Dedifferentiated amniotic fluid mesenchymal stem cell (primary cell): Measurements from ENCODE around the gene TEDC2.

Source experiments
- DNase-seq: peaks from one replicate; pipeline ENCODE4 v3.0.0-alpha.2; 2016; ENCODE audit errors: extremely low spot score

TEDC2 gene, protein sequence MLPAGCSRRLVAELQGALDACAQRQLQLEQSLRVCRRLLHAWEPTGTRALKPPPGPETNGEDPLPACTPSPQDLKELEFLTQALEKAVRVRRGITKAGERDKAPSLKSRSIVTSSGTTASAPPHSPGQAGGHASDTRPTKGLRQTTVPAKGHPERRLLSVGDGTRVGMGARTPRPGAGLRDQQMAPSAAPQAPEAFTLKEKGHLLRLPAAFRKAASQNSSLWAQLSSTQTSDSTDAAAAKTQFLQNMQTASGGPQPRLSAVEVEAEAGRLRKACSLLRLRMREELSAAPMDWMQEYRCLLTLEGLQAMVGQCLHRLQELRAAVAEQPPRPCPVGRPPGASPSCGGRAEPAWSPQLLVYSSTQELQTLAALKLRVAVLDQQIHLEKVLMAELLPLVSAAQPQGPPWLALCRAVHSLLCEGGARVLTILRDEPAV

DNA sequence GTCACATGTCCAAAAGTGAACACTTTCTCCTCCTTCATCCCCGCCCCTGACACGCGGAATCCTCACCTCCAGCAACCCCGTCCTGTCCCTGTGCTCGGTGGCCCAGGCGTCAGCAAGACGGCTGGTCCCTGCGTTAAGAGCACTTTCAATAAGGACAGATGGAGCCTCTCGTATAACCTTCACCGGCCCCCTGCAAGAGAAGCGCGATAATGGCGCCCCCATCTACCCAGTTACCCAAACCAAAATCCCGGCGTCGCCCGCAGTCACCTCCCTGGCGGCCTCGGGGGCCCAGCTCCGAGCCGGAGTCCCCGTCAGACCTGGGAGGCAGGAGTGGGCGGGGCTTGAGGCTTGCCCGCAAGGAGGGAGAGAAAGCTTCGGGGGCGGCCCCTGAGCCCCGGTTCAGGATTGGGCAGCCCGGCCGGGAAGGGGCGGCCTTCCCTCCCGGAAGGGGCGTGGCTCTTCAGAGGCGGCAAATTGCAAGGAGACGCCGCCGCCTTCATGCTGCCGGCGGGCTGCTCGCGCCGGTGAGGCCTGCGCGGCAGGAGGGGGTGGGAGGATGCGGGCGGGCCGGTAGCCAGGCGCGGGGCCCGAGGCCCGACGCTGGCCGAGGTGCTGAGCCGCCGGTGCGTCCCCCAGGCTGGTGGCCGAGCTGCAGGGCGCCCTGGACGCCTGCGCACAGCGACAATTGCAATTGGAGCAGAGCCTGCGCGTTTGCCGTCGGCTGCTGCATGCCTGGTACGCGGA, at the start of gene TEDC2:
TEDC2 (plus strand) TSS at position 463 of the 744 bp plus-strand sequence; CDS start at position 499, 36 bp downstream.
- peak; percentile 90 for DNase-seq

DNA sequence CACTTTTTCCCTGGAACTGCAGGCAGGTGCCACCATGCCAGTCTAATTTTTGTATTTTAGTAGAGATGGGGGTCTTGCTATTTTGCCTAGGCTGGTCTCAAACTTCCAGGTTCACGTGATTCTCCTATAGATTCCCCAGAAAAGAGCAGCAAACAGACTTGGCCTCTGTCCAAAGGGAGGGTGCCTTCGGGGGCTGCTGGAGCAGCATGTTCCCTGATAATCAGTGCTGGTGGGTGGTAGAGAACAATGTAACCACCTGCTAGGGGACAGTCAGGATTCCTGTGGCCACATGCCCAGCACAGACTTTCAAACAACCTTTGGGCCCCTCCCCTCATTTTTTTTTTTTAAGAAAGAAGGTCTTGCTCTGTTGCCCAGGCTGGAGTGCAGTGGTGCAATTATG, 44.8 kb upstream of the TEDC2 start:
- no peak for DNase-seq

DNA sequence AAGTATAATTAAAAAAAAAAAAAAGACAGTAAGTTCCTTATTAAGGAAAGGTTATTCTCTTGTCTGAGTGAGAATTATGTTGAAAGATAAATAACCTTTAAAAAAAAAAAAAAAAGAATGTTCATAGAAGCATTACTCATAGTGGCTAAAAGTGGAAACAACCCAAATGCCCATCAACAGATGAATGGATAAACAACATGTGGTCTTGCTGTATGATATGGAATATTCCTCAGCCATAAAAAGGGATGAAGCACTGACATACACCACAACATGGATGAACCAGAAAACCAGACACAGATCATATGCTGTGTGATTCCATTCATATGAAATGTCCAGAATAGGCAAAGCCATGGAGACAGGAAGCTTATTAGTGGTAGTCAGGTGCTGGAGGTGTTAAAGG, 39.9 kb upstream of the TEDC2 start:
- DNase-seq, result no peak

DNA sequence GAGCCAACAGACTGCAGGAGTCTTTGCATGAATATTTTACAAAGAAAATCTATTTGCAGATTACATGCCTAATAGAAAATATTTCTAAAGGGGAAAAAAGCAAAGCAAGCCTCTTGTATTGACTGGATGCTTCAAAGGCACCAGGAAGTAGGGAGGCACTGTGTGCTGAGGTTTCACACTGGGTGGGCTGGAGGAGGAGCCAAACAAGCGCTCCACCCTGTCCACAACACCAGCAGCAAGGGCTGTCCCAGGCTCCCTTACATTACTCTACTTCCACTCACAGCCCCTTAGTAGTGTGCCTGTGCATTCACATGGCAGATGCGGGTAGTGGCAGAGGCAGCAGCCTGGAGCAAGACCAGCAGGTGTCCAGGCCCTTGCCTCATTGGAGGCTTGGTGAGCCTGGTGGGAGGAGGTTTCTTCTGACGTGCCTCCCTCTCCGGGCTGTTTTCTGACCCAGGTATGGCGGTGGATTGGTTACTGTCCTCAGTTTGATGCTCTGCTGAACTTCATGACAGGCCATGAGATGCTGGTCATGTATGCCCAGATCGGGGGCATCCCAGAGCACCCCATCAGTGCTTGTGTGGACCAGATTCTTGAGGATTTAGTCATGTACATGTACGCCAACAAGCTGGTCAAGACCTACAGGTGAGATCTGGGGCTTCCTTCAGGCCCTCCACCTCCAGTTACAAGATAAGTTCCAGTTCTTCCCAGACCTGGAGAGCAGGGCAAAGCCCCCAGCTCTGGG, 37.6 kb upstream of the TEDC2 start:
- no peak for DNase-seq

DNA sequence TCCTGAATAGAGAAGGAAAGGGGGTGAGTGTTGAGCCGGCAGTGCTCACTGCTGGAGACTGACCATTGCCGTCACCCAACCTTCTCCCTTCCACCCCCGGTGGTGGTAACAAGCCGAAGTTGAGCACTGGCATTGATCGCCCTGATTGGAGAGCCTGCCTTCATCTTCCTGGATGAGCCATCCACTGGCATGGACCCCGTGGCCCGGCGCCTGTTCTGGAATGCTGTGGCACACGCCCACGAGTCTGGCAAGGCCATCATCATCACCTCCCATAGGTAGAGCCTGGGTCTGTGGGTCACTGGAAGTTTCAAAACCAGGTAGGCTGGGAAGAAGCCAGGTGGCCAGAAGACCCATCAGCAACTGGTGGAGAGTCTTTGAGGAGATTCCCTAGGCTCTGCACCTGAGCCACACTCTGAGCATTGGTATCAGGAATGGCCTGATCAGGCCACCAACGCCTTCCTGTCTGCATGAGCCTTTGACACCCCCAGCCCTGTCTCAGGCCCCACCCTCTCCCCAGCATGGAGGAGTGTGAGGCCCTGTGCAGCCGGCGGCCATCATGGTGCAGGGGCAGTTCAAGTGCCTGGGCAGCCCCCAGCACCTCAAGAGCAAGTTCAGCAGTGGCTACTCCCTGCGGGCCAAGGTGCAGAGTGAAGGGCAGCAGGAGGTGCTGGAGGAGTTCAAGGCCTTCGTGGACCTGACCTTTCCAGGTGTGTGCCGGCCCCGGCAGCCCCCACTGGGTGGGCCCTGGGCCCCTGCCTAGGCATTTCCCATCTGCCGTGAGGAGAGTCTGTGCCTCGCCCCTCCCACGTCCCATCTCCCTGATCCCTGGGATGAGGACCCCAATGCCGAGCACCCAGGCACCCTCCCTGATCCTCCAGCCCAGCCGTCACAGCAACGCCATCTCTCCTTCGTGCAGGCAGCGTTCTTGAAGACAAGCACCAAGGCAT, 35.6 kb upstream of the TEDC2 start:
- no peak for DNase-seq

DNA sequence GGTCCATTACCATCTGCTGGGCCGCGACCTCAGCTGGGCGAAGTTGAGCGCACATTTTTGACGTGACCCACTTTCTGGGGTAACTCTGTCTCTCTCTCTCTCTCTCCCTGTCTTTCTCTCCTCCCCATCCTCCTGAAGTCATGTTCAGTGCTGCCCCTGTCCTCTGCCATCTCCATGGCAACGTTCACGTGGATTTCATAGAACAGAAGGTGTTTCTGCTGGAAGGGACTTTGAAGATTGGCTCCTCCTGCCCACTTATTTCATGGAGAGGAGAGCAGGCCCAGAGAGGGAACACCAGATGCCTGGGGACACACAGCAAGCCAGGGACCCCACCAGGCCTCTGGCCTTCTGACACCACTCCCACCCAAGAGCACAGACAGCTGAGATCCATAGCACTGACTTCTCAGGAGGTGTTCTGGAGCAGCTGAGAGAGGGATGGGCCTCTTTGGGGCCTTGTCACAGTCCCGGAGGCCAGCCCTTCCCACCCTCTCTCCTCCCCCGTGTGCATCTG, 34.8 kb upstream of the TEDC2 start:
- no peak for DNase-seq

DNA sequence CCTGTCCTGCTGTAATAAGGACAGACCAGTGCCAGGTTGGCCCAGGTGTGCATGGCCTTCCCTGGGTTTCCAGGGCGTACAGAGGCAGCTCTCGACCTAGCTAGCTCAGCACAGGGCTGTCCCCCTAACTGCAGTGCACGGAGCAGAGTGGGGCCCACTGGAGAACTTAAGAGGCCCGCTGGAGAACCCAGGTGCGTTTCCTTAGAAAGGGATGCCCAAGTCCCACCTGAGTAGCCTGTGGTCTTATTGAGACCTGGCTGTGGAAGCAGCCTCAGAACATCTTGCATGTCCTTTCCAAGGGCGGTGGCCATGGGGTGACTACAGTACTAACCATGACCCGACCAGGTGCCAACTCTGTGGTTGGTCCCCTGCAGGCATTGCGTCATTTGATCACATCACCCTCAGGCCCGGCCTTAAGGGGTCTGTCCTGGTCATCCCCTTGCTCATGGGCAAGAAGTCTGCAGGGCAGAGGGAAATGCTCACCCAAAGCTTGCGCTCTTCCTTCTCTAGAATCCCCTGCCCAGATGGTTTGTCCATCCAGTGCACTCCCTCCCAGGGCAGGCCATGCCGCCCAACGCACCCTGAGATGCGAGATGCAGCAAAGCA, 34.0 kb upstream of the TEDC2 start:
- DNase-seq, result no peak

DNA sequence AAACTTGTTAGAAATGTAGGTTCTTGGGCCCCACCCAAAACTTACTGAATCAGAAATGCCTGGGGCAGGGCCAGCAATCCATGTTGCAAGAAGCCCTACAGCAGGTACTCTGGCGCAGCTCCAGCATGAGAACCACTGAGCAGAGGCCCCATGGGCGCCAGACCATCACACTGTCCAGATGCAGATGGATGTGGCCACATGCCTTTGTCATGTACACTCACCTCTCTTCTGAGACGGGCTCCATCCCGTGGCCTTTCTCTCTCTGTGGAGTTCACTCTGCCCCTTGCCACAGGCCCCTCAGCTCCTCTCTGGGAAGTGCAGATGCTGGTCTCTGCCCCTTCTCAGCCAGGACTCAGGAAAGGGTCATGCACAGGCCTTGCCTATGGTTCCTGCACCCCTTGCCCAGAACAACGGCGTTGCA, 33.0 kb upstream of the TEDC2 start:
- no peak for DNase-seq

DNA sequence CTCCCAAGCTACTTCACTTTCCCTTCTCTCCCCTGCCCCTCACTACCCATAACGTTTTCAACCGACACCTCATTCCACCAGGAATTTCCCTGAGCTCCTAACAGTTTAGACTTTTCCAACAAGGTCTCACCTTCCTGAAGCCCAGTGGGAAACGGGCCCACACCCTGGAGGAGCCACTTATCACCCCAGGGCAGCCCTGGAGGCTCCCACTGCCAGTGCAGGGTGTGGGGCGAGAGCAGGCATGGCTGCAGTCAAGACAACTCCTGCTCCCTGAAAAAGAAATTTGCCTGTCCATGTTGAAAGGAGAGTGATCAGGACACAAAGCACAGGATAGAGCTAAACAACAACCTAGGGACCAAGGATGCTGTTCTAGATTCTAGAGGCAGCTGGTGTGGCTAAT, 32.4 kb upstream of the TEDC2 start:
- DNase-seq, result no peak

DNA sequence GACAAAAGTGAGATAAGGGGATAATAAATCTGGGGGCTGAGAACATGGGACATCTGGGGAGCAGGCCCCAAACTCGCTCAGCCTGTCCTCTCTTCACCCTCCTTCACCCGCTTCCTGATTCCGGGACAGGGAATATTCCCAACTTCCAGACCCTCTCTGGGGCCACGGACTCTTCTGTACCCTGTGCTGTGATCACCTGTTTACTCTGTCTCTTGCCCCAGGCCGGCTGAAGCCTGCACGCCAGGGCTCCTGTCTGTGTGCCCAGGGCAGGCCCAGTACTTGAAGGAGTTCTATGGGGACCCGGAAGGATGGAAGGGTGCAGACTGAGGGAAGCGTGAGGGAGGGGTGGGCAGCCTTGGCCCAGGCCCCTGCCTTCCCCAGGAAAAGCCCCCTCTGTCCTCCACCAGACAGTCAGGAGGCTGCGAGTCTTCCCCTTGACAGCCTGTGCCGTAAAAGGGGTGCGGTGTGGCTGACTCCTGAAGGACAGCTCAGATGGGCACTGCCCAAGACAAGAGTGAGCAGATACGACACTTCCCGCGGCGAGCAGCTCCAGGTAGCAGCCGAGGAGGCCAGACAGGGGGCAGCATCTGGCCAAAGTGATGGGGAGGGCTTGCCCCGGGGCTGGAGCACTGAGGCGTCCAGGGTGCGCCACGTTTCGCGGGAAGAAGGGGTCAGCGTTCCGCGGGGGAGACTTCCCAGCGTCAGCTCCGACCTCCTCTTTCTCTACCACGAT, 31.7 kb upstream of the TEDC2 start:
- no peak for DNase-seq

DNA sequence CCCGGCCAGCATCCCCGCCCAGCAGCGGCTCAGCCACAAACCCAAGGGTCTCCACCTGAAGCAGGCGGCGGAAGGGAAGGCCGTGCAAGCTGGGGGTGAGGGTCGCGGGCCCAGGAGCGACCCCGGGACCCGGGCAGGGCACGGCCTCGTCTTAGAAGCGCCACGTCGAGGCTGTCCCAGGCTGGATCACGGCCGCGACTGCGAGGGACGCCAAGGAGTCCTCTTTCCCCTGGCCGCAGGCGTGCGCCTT, 31.2 kb upstream of the TEDC2 start:
- DNase-seq, result no peak

DNA sequence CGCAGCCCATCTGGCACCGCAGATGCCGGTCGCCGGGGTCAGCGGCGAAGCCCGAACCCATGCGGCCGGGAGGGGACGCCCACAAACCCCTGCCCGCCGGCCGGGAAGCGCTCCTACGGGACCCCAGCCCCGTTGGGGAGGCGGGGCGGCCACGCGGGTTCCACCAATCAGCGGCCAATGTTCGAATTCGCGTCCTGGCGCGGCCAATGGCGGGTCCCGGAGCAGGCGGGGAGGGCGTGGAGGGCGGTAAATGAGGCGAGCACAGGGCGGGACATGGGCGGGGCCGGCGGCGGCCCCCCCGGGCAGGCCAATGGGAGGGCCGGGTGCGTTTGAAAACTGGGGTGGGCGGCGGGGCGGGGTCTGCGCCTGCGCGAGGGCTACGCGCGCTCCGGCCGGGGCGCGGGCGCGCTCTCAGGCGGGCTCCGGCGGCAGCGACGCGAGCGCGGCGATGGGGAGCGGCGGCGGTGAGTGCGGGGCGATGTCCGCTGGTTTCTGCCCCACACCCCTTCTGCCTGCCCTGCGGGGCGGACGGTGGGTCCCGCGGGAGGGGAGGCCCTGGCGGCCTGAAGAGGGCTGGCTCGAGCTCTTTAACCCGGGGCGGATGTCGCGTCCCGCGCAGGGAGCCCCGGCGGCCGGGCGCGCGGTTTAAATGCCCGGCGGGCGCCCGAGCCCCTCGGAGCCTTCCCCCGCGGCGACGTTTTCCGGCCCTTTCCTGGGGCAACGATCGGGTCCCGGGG, 30.7 kb upstream of the TEDC2 start, which contains the start of gene CCNF:
CCNF (plus strand) TSS at position 414 of the 737 bp plus-strand sequence; CDS start at position 449, 35 bp downstream.
- DNase-seq, result peak; percentile 94

DNA sequence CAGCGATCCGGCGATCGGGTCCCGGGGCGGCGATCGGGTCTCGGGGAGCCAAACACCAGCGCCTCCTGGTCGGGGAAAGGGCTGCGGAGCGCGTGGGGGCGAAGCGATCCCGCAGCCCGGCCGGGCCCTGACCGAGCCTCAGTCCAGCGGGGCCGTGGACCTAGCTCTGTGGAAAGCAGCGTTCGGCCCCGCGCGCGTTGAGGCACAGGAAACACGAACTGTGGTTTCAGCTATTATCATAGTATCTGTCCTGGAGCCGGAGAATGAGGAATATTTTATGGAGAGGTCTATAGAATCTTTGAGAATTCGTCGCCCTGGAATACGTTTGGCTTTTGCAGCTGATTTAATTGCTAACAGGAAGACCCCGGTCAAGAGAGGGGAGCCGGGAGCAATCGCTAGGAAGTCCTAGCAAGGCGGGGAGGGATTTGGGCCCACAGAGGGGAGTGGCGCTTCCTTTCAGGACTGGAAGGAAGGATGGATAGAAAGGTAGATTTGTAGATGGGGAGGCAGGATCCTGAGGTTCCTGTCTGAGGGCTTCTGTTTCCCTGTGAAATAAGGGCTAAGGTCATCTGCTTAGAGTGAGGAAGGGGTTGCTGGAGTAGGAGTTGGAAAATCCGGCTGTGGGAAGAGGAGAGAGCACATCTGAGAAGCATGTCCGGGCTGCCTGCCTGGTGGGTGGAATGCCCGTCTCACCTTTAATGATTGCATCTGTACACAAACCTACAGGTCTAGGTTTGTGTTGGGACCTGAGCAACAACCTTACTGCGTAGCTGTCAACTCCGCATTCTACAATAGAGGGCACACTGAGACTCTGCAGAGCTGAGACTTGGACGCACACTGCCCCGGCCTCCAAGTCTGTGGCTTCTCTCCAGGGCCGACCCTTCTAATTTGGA, 29.9 kb upstream of the TEDC2 start:
- no peak for DNase-seq

DNA sequence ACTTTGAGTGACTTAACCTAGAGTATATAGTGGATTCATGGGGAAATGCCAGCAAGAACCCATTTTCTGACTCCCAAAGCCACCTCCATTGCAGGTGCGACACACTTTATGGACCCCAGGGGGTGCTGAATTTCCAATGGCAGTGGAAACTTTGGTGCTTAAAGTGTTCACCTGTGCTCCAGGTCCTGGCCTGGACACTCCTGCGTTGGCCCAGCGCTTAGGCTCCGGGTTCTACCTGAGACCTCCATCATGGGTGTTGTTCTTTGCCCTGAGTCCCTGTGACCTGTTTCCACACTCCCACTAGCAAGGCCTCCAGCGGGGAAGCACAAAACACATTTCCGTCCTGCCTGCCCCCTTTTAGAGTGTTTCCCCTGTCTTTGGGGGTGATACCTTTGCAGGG, 27.6 kb upstream of the TEDC2 start:
- DNase-seq, result no peak

DNA sequence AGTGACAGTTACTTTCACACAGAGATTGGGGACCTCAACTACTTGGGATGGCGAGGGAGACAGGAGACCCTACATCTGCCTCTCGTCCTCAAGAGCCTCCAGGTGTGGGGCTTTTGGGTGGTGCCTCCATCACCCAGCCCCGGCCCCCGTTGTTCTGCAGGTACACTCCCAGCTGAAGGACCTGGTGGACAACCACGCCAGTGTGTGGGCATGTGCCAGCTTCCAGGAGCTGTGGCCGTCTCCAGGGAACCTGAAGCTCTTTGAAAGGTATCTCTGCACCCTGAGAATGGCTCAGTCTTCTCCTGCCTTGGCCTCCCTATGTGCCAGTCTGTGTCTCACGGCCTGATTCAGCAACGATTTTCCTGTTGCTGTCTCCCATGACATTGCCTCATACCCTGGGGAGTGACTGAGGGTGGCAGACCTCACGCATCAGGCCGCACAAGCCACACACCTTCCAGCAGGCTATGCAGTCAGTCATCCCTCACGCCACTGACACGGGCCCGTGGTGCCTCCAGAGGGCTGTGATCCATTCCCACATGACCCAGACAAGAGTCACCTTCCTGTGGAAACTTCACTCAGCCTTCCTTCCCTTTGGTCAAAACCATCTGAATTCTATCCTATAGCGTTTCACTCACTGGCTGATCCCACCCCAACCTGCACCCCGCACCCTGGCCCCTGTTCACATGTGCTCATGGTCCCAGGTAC, 27.0 kb upstream of the TEDC2 start:
- DNase-seq, result no peak

DNA sequence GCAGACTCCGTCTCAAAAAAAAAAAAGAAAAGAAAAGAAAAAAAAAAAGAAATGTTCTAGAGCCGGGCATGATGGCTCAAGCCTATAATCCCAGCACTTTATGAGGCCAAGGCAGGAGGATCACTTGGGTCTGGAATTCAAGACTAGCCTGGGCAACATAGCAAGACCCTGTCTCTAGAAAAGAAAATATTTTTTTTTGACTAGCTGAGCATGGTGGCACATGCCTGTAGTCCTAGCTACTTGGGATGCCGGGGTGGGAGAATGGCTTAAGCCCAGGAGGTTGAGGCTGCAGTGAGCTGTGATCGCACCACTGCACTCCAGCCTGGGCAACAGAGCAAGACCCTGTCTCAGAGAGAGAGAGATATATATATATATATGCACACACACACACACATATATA, 24.7 kb upstream of the TEDC2 start:
- DNase-seq, result peak; percentile 3

DNA sequence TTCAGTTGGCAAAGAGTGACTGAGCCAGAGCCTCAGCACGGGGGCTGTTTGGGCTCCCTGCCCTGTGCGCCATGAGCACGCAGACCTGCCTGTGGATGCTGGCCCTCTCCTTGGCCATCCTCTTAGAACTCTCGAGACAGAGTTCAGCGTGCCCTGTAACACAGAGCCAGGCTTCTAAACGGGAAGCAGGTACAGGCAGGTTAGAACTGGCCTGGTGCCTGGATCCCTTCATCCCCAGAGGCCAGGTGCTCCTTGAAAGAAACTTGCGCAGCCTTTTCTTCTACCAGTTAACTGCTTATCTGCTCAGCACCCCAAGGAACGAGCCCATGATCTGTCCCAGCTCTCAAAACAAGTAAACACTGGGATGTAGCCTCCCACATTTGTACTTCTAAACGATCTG, 23.8 kb upstream of the TEDC2 start:
- no peak for DNase-seq
